NCI-H460 (cell line): ENCODE results near the gene RNF4. TPM values are rescaled to one million over a fixed set of nuclear protein-coding genes. Genes with fewer than 3 reads are reported as not detected.

Experiments
- total RNA-seq: library from RNA; depleted of rRNA; stranded (reverse); fragments of >200 nt; shearing (Covaris generic); gene quantifications from 2 replicates; pipeline ENCODE4 v1.2.3, GENCODE V29; 2014; rRNA removed

RNF4 gene
- total RNA-seq, 1 experiment from 2014 or later = 61.6 TPM

Other genes starting within 250 kb of the RNF4 start
- gene HAUS3, start 227.0 kb upstream of the RNF4 start, total RNA-seq = 11.9 and 12.3 TPM in 2 replicates
- gene POLN, start 227.0 kb upstream of the RNF4 start, total RNA-seq = 0.50 and 0.75 TPM in 2 replicates
- 8.6 and 12.8 TPM in 2 replicates for gene MXD4, start 207.0 kb upstream of the RNF4 start, total RNA-seq
- gene ZFYVE28, start 50.5 kb upstream of the RNF4 start, total RNA-seq = 7.1 and 10.0 TPM in 2 replicates
- gene CFAP99, start 50.2 kb upstream of the RNF4 start, total RNA-seq = not detected in 2 replicates
- 9.8 and 12.2 TPM in 2 replicates for gene FAM193A, start 67.5 kb downstream of the RNF4 start, total RNA-seq